HEK293 (cell line): Measurements from ENCODE around the gene NUDT4.

Source experiments
- CTCF ChIA-PET: fragments of 350-600 bp; formaldehyde crosslinking; extraction: SDS; loops from one replicate; lab custom pipeline; 2021; ENCODE audit warnings: antibody characterized with exemption; lab: Yijun Ruan, JAX
- POLR2A ChIA-PET: fragments of 300-600 bp; formaldehyde crosslinking; extraction: SDS; loops from one replicate; lab custom pipeline; 2020; ENCODE audit warnings: antibody characterized with exemption, inconsistent platforms; lab: Yijun Ruan, JAX
- H3K27ac ChIP-seq: fragments of 200-500 bp; sonication (Bioruptor generic); 2 replicates; pipeline ENCODE4 v1.5.1; 2014; ENCODE audit warnings: low read depth, low read length, control low read depth, inconsistent platforms; ENCODE audit errors: extremely low read depth
- H3K36me3 ChIP-seq, 2 experiments: fragments of 200-500 bp in 1 of 2; sonication (Bioruptor generic) in 1 of 2; 1 replicate in 1 of 2; 2 replicates in 1 of 2; pipeline ENCODE4 v1.5.1; 2014 to 2017; ENCODE audit warnings: inconsistent platforms in 2 of 2, low read length in 2 of 2; ENCODE audit not compliant: control insufficient read depth in 2 of 2, insufficient read depth in 1 of 2
- H3K4me1 ChIP-seq: fragments of 200-500 bp; sonication (Bioruptor generic); 2 replicates; pipeline ENCODE4 v1.5.1; 2014; ENCODE audit warnings: mild to moderate bottlenecking, low read length, inconsistent platforms; ENCODE audit not compliant: control insufficient read depth, insufficient read depth
- H3K4me3 ChIP-seq: 2 replicates; pipeline ENCODE4 v1.5.1; 2011; ENCODE audit warnings: low read depth, mild to moderate bottlenecking, control low read depth, low read length, moderate library complexity
- H3K9me3 ChIP-seq: fragments of 200-500 bp; sonication (Bioruptor generic); 2 replicates; pipeline ENCODE4 v1.5.1; 2014; ENCODE audit warnings: low read depth, low read length, inconsistent platforms; ENCODE audit not compliant: control insufficient read depth, insufficient read depth
- GLI4 ChIP-seq: fragments of 450-650 bp; formaldehyde crosslinking; IDR thresholded peaks from 2 replicates; pipeline ENCODE4 v1.5.1; 2016; ENCODE audit warnings: missing biosample characterization, missing genetic modification characterization
- GLIS2 ChIP-seq: fragments of 450-650 bp; formaldehyde crosslinking; IDR thresholded peaks from 2 replicates; pipeline ENCODE4 v1.5.1; 2016; ENCODE audit warnings: missing biosample characterization, missing genetic modification characterization
- KLF1 ChIP-seq: fragments of 450-650 bp; formaldehyde crosslinking; IDR thresholded peaks from 2 replicates; pipeline ENCODE4 v1.5.1; 2016; ENCODE audit warnings: missing biosample characterization, missing genetic modification characterization
- MZF1 ChIP-seq: fragments of 450-650 bp; formaldehyde crosslinking; IDR thresholded peaks from 2 replicates; pipeline ENCODE4 v1.5.1; 2017; ENCODE audit warnings: missing biosample characterization, missing genetic modification characterization, borderline replicate concordance
- SALL2 ChIP-seq: fragments of 450-650 bp; formaldehyde crosslinking; IDR thresholded peaks from 2 replicates; pipeline ENCODE4 v1.5.0; 2017; ENCODE audit warnings: missing biosample characterization, mild to moderate bottlenecking, missing genetic modification characterization, borderline replicate concordance
- SP7 ChIP-seq: fragments of 450-650 bp; formaldehyde crosslinking; IDR thresholded peaks from 2 replicates; pipeline ENCODE4 v1.5.1; 2016; ENCODE audit warnings: missing biosample characterization, missing genetic modification characterization
- YY2 ChIP-seq: fragments of 450-650 bp; formaldehyde crosslinking; IDR thresholded peaks from 2 replicates; pipeline ENCODE4 v1.5.1; 2016; ENCODE audit warnings: missing biosample characterization, missing genetic modification characterization
- ZBTB1 ChIP-seq: fragments of 450-650 bp; formaldehyde crosslinking; IDR thresholded peaks from 2 replicates; pipeline ENCODE4 v1.5.1; 2016; ENCODE audit warnings: missing biosample characterization, missing genetic modification characterization
- ZFHX2 ChIP-seq: fragments of 450-650 bp; formaldehyde crosslinking; conservative IDR thresholded peaks from 2 replicates; pipeline ENCODE4 v1.5.1; 2016; ENCODE audit warnings: missing biosample characterization, missing genetic modification characterization
- ZNF24 ChIP-seq: fragments of 450-650 bp; formaldehyde crosslinking; IDR thresholded peaks from 2 replicates; pipeline ENCODE4 v1.5.1; 2016; ENCODE audit warnings: missing biosample characterization, missing genetic modification characterization
- ZNF302 ChIP-seq: fragments of 450-650 bp; formaldehyde crosslinking; IDR thresholded peaks from 2 replicates; pipeline ENCODE4 v1.5.1; 2016; ENCODE audit warnings: missing biosample characterization, missing genetic modification characterization, low read depth
- ZNF335 ChIP-seq: fragments of 450-650 bp; formaldehyde crosslinking; conservative IDR thresholded peaks from 2 replicates; pipeline ENCODE4 v1.5.1; 2016; ENCODE audit warnings: missing biosample characterization, missing genetic modification characterization
- ZNF37A ChIP-seq: fragments of 450-650 bp; IDR thresholded peaks from 2 replicates; pipeline ENCODE4 v1.5.1; 2018; ENCODE audit warnings: missing biosample characterization, missing genetic modification characterization
- ZNF473 ChIP-seq: fragments of 450-650 bp; formaldehyde crosslinking; IDR thresholded peaks from 2 replicates; pipeline ENCODE4 v1.5.1; 2017; ENCODE audit warnings: missing biosample characterization, missing genetic modification characterization
- ZNF596 ChIP-seq: fragments of 450-650 bp; IDR thresholded peaks from 2 replicates; pipeline ENCODE4 v1.5.0; 2018; ENCODE audit warnings: missing biosample characterization, mild to moderate bottlenecking, missing genetic modification characterization, moderate library complexity
- ZNF658 ChIP-seq: fragments of 450-650 bp; formaldehyde crosslinking; IDR thresholded peaks from 2 replicates; pipeline ENCODE4; 2016; ENCODE audit warnings: missing biosample characterization, missing genetic modification characterization
- ZNF792 ChIP-seq: fragments of 450-650 bp; formaldehyde crosslinking; IDR thresholded peaks from 2 replicates; pipeline ENCODE4 v1.5.1; 2016; ENCODE audit warnings: missing biosample characterization, missing genetic modification characterization
- ZXDB ChIP-seq: fragments of 450-650 bp; formaldehyde crosslinking; IDR thresholded peaks from 2 replicates; pipeline ENCODE4 v1.5.1; 2016; ENCODE audit warnings: missing biosample characterization, missing genetic modification characterization
- TF ChIP-seq, protein P1 (sequence below): fragments of 450-650 bp; IDR thresholded peaks from 2 replicates; pipeline ENCODE4 v1.5.1; 2018; ENCODE audit warnings: missing biosample characterization, missing genetic modification characterization
- TF ChIP-seq, protein P2 (sequence below): fragments of 450-650 bp; formaldehyde crosslinking; IDR thresholded peaks from 2 replicates; pipeline ENCODE4 v1.5.1; 2016; ENCODE audit warnings: missing biosample characterization, missing genetic modification characterization
- TF ChIP-seq, protein P3 (sequence below): fragments of 450-650 bp; formaldehyde crosslinking; IDR thresholded peaks from 2 replicates; pipeline ENCODE4 v1.5.1; 2016; ENCODE audit warnings: missing biosample characterization, missing genetic modification characterization
- TF ChIP-seq, protein P4 (sequence below): fragments of 450-650 bp; formaldehyde crosslinking; IDR thresholded peaks from 2 replicates; pipeline ENCODE4 v1.5.1; 2016; ENCODE audit warnings: missing biosample characterization, missing genetic modification characterization, low read depth
- TF ChIP-seq, protein P5 (sequence below): fragments of 450-650 bp; formaldehyde crosslinking; IDR thresholded peaks from 2 replicates; pipeline ENCODE4 v1.5.1; 2016; ENCODE audit warnings: missing biosample characterization, missing genetic modification characterization
- TF ChIP-seq, protein P6 (sequence below): fragments of 450-650 bp; formaldehyde crosslinking; IDR thresholded peaks from 2 replicates; pipeline ENCODE4 v1.5.1; 2016; ENCODE audit warnings: missing biosample characterization, missing genetic modification characterization

Gene NUDT4

DNA sequence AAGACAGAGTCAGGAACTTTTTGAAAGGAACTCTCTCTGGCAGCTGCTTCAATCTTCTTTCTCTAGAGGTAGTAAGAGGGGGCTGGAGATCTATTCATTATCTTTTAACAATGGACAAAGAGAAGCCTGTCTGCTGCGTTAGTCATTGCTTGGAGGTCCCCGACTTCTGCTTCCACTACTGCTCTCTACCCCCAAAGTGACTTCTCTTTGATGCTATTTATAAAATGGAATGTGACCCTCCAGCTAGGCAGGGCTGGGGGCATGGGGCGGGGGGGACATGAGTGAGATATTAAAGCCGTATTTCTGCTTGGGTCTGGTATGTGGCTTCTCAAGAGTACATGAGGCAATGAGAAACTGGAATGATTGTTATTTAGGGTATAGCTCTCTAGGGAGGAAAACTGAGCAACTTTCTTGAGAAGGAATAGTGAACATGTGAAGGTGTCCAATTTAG is 41.4 kb upstream of the NUDT4 start:
- Histone ChIP-seq H3K4me1 (no peaks in the 10 kb centered on the region), H3K27ac (no peak overlapping the region), H3K9me3 (no peaks in the 10 kb centered on the region), H3K36me3 (no peaks in the 10 kb centered on the region), H3K4me3 (no peak overlapping the region)
- POLR2A ChIA-PET: no interaction called here
- no peak for TF ChIP-seq YY2
- CTCF ChIA-PET: no interaction called here

DNA sequence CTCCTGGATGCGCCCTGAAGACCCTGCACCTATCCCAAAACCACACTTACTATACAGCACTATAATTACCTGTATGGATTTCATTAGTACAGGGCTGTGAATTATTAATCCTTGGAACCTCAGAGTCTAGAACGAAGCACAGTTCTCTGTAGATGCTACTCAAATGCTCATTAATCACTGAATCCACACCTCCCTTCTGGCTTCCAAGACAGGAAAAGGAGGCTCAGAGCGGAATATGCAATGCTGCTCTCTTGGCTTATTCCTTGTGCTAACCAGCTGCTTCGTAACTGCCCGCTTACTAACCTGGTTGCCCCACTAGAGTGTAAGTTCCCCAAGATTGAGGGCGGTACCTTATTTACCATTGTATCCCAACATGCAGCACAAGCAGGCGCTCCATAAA is 39.1 kb upstream of the NUDT4 start:
- no peak overlapping the region for H3K27ac ChIP-seq
- POLR2A ChIA-PET: no interaction called here
- no peaks in the 10 kb centered on the region for H3K36me3 ChIP-seq
- no peaks in the 10 kb centered on the region for H3K9me3 ChIP-seq
- H3K4me3 ChIP-seq: no peak overlapping the region
- CTCF ChIA-PET: no interaction called here
- TF ChIP-seq ZNF24 (tag by site-specific recombination) (no peak), ZFHX2 (tag by site-specific recombination) (no peak), GLI4 (tag by site-specific recombination) (no peak), MZF1 (tag by site-specific recombination) (no peak), GLIS2 (tag by site-specific recombination) (no peak), KLF1 (tag by site-specific recombination) (no peak), ZXDB (no peak), SP7 (no peak), ZNF658 (tag by site-specific recombination) (no peak), ZNF792 (no peak), ZNF37A (tag by site-specific recombination) (no peak), ZBTB1 (tag by site-specific recombination) (no peak), ZNF335 (tag by site-specific recombination) (no peak), ZNF473 (tag by site-specific recombination) (no peak)
- TF ChIP-seq, protein P1, sequence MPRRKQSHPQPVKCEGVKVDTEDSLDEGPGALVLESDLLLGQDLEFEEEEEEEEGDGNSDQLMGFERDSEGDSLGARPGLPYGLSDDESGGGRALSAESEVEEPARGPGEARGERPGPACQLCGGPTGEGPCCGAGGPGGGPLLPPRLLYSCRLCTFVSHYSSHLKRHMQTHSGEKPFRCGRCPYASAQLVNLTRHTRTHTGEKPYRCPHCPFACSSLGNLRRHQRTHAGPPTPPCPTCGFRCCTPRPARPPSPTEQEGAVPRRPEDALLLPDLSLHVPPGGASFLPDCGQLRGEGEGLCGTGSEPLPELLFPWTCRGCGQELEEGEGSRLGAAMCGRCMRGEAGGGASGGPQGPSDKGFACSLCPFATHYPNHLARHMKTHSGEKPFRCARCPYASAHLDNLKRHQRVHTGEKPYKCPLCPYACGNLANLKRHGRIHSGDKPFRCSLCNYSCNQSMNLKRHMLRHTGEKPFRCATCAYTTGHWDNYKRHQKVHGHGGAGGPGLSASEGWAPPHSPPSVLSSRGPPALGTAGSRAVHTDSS (tag by site-specific recombination): no peak
- TF ChIP-seq, protein P2, sequence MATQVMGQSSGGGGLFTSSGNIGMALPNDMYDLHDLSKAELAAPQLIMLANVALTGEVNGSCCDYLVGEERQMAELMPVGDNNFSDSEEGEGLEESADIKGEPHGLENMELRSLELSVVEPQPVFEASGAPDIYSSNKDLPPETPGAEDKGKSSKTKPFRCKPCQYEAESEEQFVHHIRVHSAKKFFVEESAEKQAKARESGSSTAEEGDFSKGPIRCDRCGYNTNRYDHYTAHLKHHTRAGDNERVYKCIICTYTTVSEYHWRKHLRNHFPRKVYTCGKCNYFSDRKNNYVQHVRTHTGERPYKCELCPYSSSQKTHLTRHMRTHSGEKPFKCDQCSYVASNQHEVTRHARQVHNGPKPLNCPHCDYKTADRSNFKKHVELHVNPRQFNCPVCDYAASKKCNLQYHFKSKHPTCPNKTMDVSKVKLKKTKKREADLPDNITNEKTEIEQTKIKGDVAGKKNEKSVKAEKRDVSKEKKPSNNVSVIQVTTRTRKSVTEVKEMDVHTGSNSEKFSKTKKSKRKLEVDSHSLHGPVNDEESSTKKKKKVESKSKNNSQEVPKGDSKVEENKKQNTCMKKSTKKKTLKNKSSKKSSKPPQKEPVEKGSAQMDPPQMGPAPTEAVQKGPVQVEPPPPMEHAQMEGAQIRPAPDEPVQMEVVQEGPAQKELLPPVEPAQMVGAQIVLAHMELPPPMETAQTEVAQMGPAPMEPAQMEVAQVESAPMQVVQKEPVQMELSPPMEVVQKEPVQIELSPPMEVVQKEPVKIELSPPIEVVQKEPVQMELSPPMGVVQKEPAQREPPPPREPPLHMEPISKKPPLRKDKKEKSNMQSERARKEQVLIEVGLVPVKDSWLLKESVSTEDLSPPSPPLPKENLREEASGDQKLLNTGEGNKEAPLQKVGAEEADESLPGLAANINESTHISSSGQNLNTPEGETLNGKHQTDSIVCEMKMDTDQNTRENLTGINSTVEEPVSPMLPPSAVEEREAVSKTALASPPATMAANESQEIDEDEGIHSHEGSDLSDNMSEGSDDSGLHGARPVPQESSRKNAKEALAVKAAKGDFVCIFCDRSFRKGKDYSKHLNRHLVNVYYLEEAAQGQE: no peak
- TF ChIP-seq, protein P3, sequence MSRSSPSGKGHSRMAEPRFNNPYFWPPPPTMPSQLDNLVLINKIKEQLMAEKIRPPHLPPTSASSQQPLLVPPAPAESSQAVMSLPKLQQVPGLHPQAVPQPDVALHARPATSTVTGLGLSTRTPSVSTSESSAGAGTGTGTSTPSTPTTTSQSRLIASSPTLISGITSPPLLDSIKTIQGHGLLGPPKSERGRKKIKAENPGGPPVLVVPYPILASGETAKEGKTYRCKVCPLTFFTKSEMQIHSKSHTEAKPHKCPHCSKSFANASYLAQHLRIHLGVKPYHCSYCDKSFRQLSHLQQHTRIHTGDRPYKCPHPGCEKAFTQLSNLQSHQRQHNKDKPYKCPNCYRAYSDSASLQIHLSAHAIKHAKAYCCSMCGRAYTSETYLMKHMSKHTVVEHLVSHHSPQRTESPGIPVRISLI: no peak
- H3K4me1 ChIP-seq: no peaks in the 10 kb centered on the region

DNA sequence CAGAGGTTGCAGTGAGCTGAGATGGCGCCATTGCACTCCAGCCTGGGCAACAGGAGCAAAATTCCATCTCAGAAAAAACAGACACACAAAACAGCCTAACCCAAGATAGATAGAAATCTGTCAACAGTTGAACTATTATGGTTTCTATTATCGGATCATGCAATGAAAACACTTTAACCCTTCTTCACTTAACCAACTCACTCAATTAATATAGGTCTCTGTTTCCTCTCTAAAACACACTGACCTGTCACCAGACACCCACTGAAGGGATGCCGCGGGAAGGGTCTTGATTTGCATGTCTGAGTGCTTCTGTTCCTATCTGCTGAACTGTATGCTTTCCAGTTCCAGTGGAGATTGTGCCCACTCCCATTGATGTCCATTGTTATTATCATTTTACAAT is 38.0 kb upstream of the NUDT4 start:
- Histone ChIP-seq H3K27ac (no peak overlapping the region), H3K36me3 (no peaks in the 10 kb centered on the region), H3K9me3 (no peaks in the 10 kb centered on the region), H3K4me3 (no peak overlapping the region), H3K4me1 (no peaks in the 10 kb centered on the region)
- CTCF ChIA-PET: no interaction called here
- POLR2A ChIA-PET: no interaction called here
- TF ChIP-seq, protein P4, sequence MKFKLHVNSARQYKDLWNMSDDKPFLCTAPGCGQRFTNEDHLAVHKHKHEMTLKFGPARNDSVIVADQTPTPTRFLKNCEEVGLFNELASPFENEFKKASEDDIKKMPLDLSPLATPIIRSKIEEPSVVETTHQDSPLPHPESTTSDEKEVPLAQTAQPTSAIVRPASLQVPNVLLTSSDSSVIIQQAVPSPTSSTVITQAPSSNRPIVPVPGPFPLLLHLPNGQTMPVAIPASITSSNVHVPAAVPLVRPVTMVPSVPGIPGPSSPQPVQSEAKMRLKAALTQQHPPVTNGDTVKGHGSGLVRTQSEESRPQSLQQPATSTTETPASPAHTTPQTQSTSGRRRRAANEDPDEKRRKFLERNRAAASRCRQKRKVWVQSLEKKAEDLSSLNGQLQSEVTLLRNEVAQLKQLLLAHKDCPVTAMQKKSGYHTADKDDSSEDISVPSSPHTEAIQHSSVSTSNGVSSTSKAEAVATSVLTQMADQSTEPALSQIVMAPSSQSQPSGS (tag by site-specific recombination): no peak
- TF ChIP-seq ZNF596 (tag by site-specific recombination): no peak
- TF ChIP-seq, protein P5, sequence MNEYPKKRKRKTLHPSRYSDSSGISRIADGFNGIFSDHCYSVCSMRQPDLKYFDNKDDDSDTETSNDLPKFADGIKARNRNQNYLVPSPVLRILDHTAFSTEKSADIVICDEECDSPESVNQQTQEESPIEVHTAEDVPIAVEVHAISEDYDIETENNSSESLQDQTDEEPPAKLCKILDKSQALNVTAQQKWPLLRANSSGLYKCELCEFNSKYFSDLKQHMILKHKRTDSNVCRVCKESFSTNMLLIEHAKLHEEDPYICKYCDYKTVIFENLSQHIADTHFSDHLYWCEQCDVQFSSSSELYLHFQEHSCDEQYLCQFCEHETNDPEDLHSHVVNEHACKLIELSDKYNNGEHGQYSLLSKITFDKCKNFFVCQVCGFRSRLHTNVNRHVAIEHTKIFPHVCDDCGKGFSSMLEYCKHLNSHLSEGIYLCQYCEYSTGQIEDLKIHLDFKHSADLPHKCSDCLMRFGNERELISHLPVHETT (tag by site-specific recombination): no peak
- no peak for TF ChIP-seq SALL2
- TF ChIP-seq, protein P6, sequence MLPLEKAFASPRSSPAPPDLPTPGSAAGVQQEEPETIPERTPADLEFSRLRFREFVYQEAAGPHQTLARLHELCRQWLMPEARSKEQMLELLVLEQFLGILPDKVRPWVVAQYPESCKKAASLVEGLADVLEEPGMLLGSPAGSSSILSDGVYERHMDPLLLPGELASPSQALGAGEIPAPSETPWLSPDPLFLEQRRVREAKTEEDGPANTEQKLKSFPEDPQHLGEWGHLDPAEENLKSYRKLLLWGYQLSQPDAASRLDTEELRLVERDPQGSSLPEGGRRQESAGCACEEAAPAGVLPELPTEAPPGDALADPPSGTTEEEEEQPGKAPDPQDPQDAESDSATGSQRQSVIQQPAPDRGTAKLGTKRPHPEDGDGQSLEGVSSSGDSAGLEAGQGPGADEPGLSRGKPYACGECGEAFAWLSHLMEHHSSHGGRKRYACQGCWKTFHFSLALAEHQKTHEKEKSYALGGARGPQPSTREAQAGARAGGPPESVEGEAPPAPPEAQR (tag by site-specific recombination): no peak
- TF ChIP-seq ZNF302: no peak
